OCI-LY1 (cell line): ENCODE measurements around the gene MCF2L.

ENCODE experiments used
- CTCF ChIP-seq: fragments of 200-600 bp; sonication (generic), shearing (Covaris generic); IDR thresholded peaks from 2 replicates; pipeline ENCODE4 v1.5.1; 2017; ENCODE audit warnings: mild to moderate bottlenecking, antibody characterized with exemption, low read length, moderate library complexity, mixed read lengths
- EZH2 ChIP-seq: fragments of 200-600 bp; sonication (generic), shearing (Covaris generic); IDR thresholded peaks from 2 replicates; pipeline ENCODE4 v1.8.0; 2017; ENCODE audit warnings: borderline replicate concordance, mixed run types, mild to moderate bottlenecking, antibody characterized with exemption, low read length, moderate library complexity, mixed read lengths

GRCh38 chr13:113086991-113087922 lies 118.2 kb downstream of the MCF2L start:
- TF ChIP-seq CTCF (no peak), EZH2 (no peak)
